GM23248 (cell line): ENCODE results near the gene TLL1. TPM values are rescaled to one million over a fixed set of nuclear protein-coding genes. Genes with fewer than 3 reads are reported as not detected.

ENCODE experiments used
- DNase-seq: peaks from one replicate; pipeline ENCODE4 v3.0.0-alpha.2; 2015
- H2AFZ ChIP-seq: fragments of 200-600 bp; sonication (generic); 2 replicates; pipeline ENCODE4 v1.6.1; 2016; ENCODE audit warnings: antibody characterized with exemption
- H3F3A ChIP-seq: fragments of 200-600 bp; sonication (generic); 2 replicates; pipeline ENCODE4 v1.6.1; 2016; ENCODE audit warnings: mild to moderate bottlenecking, antibody characterized with exemption, mixed run types; ENCODE audit not compliant: insufficient read depth
- H3K27ac ChIP-seq: fragments of 200-600 bp; sonication (generic); 2 replicates; pipeline ENCODE4 v1.5.1; 2016; ENCODE audit warnings: mild to moderate bottlenecking
- H3K27me3 ChIP-seq: fragments of 200-600 bp; sonication (generic); replicated peaks from 2 replicates; pipeline ENCODE4 v1.6.1; 2016; ENCODE audit warnings: mild to moderate bottlenecking; ENCODE audit not compliant: insufficient read depth
- H3K36me3 ChIP-seq: fragments of 200-600 bp; sonication (generic); 2 replicates; pipeline ENCODE4 v1.6.1; 2016; ENCODE audit warnings: low read depth, mild to moderate bottlenecking
- H3K4me1 ChIP-seq: fragments of 200-600 bp; sonication (generic); 2 replicates; pipeline ENCODE4 v1.6.1; 2016; ENCODE audit warnings: mild to moderate bottlenecking; ENCODE audit not compliant: insufficient read depth
- H3K4me2 ChIP-seq: fragments of 200-600 bp; sonication (generic); one replicate; pipeline ENCODE4 v1.6.1; 2016; ENCODE audit warnings: mild to moderate bottlenecking; ENCODE audit not compliant: unreplicated experiment
- H3K4me3 ChIP-seq: fragments of 200-600 bp; sonication (generic); 2 replicates; pipeline ENCODE4 v1.5.1; 2016; ENCODE audit warnings: mild to moderate bottlenecking
- H3K79me2 ChIP-seq: fragments of 200-600 bp; sonication (generic); 2 replicates; pipeline ENCODE4 v1.6.1; 2016; ENCODE audit warnings: mild to moderate bottlenecking; ENCODE audit not compliant: insufficient read depth
- H3K9ac ChIP-seq: fragments of 200-600 bp; sonication (generic); 2 replicates; pipeline ENCODE4 v1.6.1; 2016; ENCODE audit warnings: mild to moderate bottlenecking
- H3K9me2 ChIP-seq: fragments of 200-600 bp; sonication (generic); 2 replicates; pipeline ENCODE4 v1.6.1; 2016; ENCODE audit warnings: mixed run types, mild to moderate bottlenecking, moderate library complexity; ENCODE audit not compliant: insufficient read depth
- H3K9me3 ChIP-seq: fragments of 200-600 bp; sonication (generic); one replicate; pipeline ENCODE4 v1.6.1; 2017; ENCODE audit warnings: low read depth
- H4K20me1 ChIP-seq: fragments of 200-600 bp; sonication (generic); 2 replicates; pipeline ENCODE4 v1.6.0; 2016; ENCODE audit not compliant: insufficient read depth
- EZH2 ChIP-seq: fragments of 200-600 bp; sonication (generic); IDR thresholded peaks from 2 replicates; pipeline ENCODE4 v1.6.1; 2018; ENCODE audit warnings: antibody characterized with exemption, mild to moderate bottlenecking; ENCODE audit not compliant: insufficient read depth, poor library complexity, severe bottlenecking
- EZH2phosphoT487 ChIP-seq: fragments of 200-600 bp; sonication (generic); IDR thresholded peaks from 2 replicates; pipeline ENCODE4 v1.6.1; 2018; ENCODE audit warnings: antibody characterized with exemption, moderate library complexity, mild to moderate bottlenecking, low read depth; ENCODE audit not compliant: insufficient read depth
- WGBS, 2 experiments: methylation state at CpG; one replicate each; pipeline ENCODE4 v1.1.6; 2015 to 2017; ENCODE audit warnings: low lambda C conversion rate in 2 of 2, low coverage in 1 of 2; ENCODE audit errors: missing lambda C conversion rate in 2 of 2; 5-methylcytosine and 5-hydroxymethylcytosine counted together
- in situ Hi-C: fragments of 300-500 bp; cut with MboI; formaldehyde crosslinking; loops from 2 replicates; pipeline ENCODE4 v1.15.0; 2020
- polyA plus RNA-seq: library from polyadenylated mRNA; unstranded; fragments of >200 nt; fragmentation: Nextera tagmentation; extraction: Ambion mirVana; gene quantifications from 2 replicates; pipeline ENCODE4 v1.2.1, GENCODE V29; 2016
- total RNA-seq: library from RNA; depleted of rRNA; stranded (reverse); fragments of >200 nt; shearing (Covaris generic); gene quantifications from 2 replicates; pipeline ENCODE4 v1.2.3, GENCODE V29; 2014

TLL1 gene
- total and polyA plus RNA-seq, 2 experiments from 2014 or later: not detected

GRCh38 chr4:166044871-166045270 lies 171.8 kb downstream of the TLL1 start:
- Histone ChIP-seq H3K79me2 (no peaks in the 10 kb centered on the region), H3K4me3 (no peak overlapping the region), H3K4me2 (no peak overlapping the region), H3K9ac (no peak overlapping the region), H3K27me3 (no peaks in the 10 kb centered on the region), H2AFZ (no peak overlapping the region), H3K4me1 (no peaks in the 10 kb centered on the region), H3K9me2 (no peaks in the 10 kb centered on the region), H4K20me1 (no peaks in the 10 kb centered on the region), H3K36me3 (no peaks in the 10 kb centered on the region), H3K9me3 (no peaks in the 10 kb centered on the region), H3K27ac (no peak overlapping the region), H3F3A (no peaks in the 10 kb centered on the region)
- DNase-seq: no peak
- in situ Hi-C loops: no loop called here
- TF ChIP-seq EZH2phosphoT487 (no peak), EZH2 (no peak)

GRCh38 chr4:166045457-166045856 lies 172.4 kb downstream of the TLL1 start:
- Histone ChIP-seq H3K79me2 (no peaks in the 10 kb centered on the region), H2AFZ (no peak overlapping the region), H3K4me3 (no peak overlapping the region), H3F3A (no peaks in the 10 kb centered on the region), H3K9me3 (no peaks in the 10 kb centered on the region), H3K27ac (no peak overlapping the region), H3K9me2 (no peaks in the 10 kb centered on the region), H4K20me1 (no peaks in the 10 kb centered on the region), H3K36me3 (no peaks in the 10 kb centered on the region), H3K9ac (no peak overlapping the region), H3K4me2 (no peak overlapping the region), H3K4me1 (no peaks in the 10 kb centered on the region), H3K27me3 (no peaks in the 10 kb centered on the region)
- TF ChIP-seq EZH2: no peak
- in situ Hi-C loops: no loop called here
- DNase-seq: no peak
- 33 to 35% methylated on average over 9 of the region's 9 CpGs for WGBS, 2 experiments

DNA sequence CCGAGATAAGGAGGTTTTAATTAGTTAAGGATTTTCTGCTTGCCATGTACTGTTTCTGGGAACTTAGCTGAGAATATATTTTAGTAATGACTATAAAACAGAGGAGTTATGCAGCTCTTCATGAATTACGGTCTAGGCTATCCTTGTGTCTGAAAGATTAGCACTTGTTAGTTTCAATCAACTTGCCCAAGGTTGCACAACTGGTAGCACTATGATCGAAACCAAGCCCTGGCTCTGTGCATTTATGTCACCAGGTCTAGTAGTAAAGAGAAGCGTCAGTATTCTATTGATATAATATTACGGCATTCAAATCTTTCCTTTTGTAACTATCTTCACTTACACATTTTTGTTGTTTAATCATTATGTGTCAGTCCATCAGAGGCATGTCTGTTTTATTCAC lies 176.0 kb downstream of the TLL1 start:
- Histone ChIP-seq H2AFZ (no peak overlapping the region), H3F3A (no peaks in the 10 kb centered on the region), H3K9me3 (no peaks in the 10 kb centered on the region), H3K9ac (no peak overlapping the region), H3K36me3 (no peaks in the 10 kb centered on the region), H3K79me2 (no peaks in the 10 kb centered on the region), H3K27me3 (no peaks in the 10 kb centered on the region), H4K20me1 (no peaks in the 10 kb centered on the region), H3K4me1 (no peaks in the 10 kb centered on the region), H3K4me2 (no peak overlapping the region), H3K4me3 (no peak overlapping the region), H3K9me2 (no peaks in the 10 kb centered on the region), H3K27ac (no peak overlapping the region)
- in situ Hi-C loops: no loop called here
- DNase-seq: no peak
- TF ChIP-seq EZH2 (no peak), EZH2phosphoT487 (no peak)
- WGBS, 2 experiments: 22 to 27% methylated on average over 5 of the region's 5 CpGs

GRCh38 chr4:166064721-166065120 lies 191.7 kb downstream of the TLL1 start:
- in situ Hi-C loops: no loop called here
- Histone ChIP-seq H3K27me3 (no peaks in the 10 kb centered on the region), H3K36me3 (no peaks in the 10 kb centered on the region)

DNA sequence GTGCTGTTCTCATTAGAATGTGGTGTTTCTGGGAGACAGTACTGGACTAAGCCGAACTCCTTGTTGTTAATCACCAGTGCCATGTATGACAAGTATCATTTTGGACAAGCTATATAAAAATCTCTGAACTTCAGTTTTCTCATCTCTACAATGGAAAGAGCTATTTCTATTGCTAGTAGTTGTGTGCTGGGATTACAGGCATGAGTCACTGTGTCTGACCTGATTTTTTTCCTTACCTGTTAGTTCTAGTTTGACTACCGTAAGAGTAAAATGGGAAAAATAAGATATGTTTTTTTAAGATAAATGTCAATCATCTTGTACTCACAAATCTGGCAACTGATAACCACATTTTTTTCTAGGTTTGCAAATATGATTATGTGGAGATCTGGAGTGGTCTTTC lies 192.3 kb downstream of the TLL1 start:
- Histone ChIP-seq H3K27ac (no peak overlapping the region), H3K79me2 (no peaks in the 10 kb centered on the region), H4K20me1 (no peaks in the 10 kb centered on the region), H3K9me2 (no peaks in the 10 kb centered on the region), H3F3A (no peaks in the 10 kb centered on the region), H3K4me1 (no peaks in the 10 kb centered on the region), H3K9ac (no peak overlapping the region), H2AFZ (no peak overlapping the region), H3K36me3 (no peaks in the 10 kb centered on the region), H3K27me3 (no peaks in the 10 kb centered on the region), H3K4me2 (no peak overlapping the region), H3K9me3 (no peaks in the 10 kb centered on the region), H3K4me3 (no peak overlapping the region)
- WGBS, 2 experiments: 47 to 52% methylated on average over 2 of the region's 2 CpGs
- no peak for DNase-seq
- TF ChIP-seq EZH2phosphoT487 (no peak), EZH2 (no peak)
- in situ Hi-C loops: no loop called here

More at GRCh38 chr4:166064721-166065120, 191.7 kb downstream of the TLL1 start:
- Histone ChIP-seq H3K79me2 (no peaks in the 10 kb centered on the region), H3F3A (no peaks in the 10 kb centered on the region), H3K4me2 (no peak overlapping the region), H3K27ac (no peak overlapping the region), H3K9me3 (no peaks in the 10 kb centered on the region), H3K9ac (no peak overlapping the region), H3K9me2 (no peaks in the 10 kb centered on the region), H4K20me1 (no peaks in the 10 kb centered on the region), H3K4me3 (no peak overlapping the region), H2AFZ (no peak overlapping the region), H3K4me1 (no peaks in the 10 kb centered on the region)
- DNase-seq: no peak
- no peak for TF ChIP-seq EZH2
- no peak for TF ChIP-seq EZH2phosphoT487
